ENCODE data around the gene MYO5B. TPM values are rescaled to one million over a fixed set of nuclear protein-coding genes. Genes with fewer than 3 reads are reported as not detected.

MYO5B gene
- total and polyA plus RNA-seq, 9 of the 15 experiments (the other 6 are each of a cell fraction or from before 2014, with no cell fraction given), result 0.07 to 0.42 (median 0.28) TPM

DNA sequence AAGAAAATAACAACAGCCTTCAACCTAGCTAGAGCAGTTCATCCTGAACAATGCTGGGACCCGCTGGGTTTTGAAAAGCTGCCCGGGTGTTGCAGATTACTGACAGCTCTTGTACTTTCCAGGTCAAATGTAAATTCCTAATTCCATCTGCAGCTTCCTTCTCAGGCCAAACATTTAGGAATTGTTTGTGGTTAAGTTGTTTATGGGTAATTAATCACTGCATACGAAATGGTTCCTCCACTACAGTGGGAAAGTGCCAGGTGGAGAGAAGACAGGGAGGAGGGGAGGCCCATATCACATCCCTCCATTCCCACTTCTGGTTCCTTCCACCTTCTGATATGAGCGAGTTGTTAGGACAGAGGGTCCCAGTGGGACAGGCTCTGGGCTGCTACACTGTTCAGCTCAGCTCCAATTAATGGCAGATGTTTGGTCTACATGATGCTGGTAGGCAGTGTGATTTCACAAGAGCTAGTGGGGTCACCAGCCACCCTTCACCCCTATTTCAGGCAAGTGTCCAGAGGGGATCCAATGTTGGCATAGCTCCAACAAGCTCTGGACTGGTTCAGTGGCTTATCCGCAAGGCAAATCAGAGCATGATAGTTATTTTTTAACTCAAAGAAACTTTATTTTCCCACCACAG, 268.7 kb downstream of the MYO5B start:
- Histone ChIP-seq H3K4me1 (replicated peaks in 1 of 2; ENCODE audit: control insufficient read depth in 2 of 2, insufficient read depth in 2 of 2, low read length in 2 of 2) (no peaks in the 10 kb centered on the region), H3K36me3 (ENCODE audit: control insufficient read depth, insufficient read depth, low read length) (no peaks in the 10 kb centered on the region), H3K27me3 (ENCODE audit: control insufficient read depth in 2 of 2, insufficient read depth in 2 of 2, low read length in 2 of 2) (peaks cover 0 to 9% of the 10 kb centered on the region in 2 experiments; a peak in 2 of 5 replicates), H2AFZ (ENCODE audit: low read depth, low read length) (no peak overlapping the region), H3K27ac (ENCODE audit: extremely low read depth, low read depth, low read length) (no peak overlapping the region), H3K9ac (ENCODE audit: insufficient read depth in 1 of 2, low read depth in 2 of 2, low read length in 2 of 2) (no peak overlapping the region), H3K4me3 (no peak overlapping the region), H3K9me1 (ENCODE audit: control insufficient read depth, insufficient read depth, low read length) (no peaks in the 10 kb centered on the region), H4K20me1 (replicated peaks; ENCODE audit: control insufficient read depth, insufficient read depth, low read length) (0 out of 2 replicates have a peak, but pooled peaks cover 4% of the 10 kb centered on the region), H3K9me3 (replicated peaks; ENCODE audit: control insufficient read depth, insufficient read depth, low read depth, low read length) (no peaks in the 10 kb centered on the region), H3K79me2 (ENCODE audit: control insufficient read depth, insufficient read depth, low read length) (no peaks in the 10 kb centered on the region), H3K4me2 (ENCODE audit: insufficient read depth, low read length) (no peak overlapping the region)
- 0% methylated on average over 4 of the region's 5 CpGs for WGBS (ENCODE audit: insufficient coverage, low coverage, missing lambda C conversion rate)
- DNase-seq (ENCODE audit: extremely low read depth in 1 of 4, low spot score in 3 of 4) (no peak), ATAC-seq (no peak), FAIRE-seq (no peak)
- in situ Hi-C loops (cut with MboI) (no loop called here), intact Hi-C loops (cut with micrococcal nuclease) (no loop called here)
- ChIA-PET POLR2A (interaction anchor here (0.6 kb wide), 1 partner anchor 65 kb away, joined by 3 read pairs; no protein-coding TSS in a partner anchor), CTCF (ENCODE audit: low intra/inter-chr PET ratio) (no interaction called here)
- 0 out of 2 replicates have a peak, but pooled peaks have one; percentile 11 for TF ChIP-seq NFIC (IDR thresholded peaks at IDR 0.05)
- TF ChIP-seq ZNF143 (CRISPR knock-in tag; IDR thresholded peaks at IDR 0.05), result no peak
- BruUV-seq (replicated peaks), result no TSS peak

DNA sequence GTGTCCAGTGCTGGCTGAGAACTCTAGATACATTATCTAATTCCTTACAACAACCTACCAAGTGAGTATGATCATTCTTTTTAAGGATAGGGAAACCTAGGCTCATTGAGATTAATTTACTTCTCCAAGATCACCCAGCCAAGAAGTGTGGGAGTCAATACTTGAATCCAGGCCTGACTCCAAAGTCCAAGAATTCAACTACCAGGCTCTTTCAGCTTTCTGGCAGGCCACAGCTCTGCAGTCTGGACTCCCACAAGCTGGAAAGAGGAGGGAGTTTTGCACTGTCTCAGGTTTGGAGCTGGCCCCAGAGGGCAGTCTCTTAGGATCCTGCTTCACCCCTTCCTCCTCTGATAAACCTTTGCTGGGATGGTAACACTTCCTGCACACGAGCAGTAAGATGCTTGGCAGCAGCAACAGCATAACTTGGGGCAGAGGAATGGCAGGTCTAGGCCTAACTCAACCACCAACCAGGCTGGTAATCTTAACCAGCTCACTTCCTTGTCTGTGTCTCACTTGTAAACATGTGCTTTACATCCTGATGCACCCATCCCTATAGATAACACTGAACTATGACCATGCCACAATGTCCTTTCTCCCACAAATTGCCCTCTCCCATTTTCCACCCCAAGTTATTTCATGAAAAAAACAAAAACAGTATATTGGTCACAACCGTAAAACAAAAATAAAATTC, 270.5 kb downstream of the MYO5B start:
- Histone ChIP-seq H3K9me3 (replicated peaks; ENCODE audit: control insufficient read depth, insufficient read depth, low read depth, low read length) (no peaks in the 10 kb centered on the region), H3K36me3 (ENCODE audit: control insufficient read depth, insufficient read depth, low read length) (no peaks in the 10 kb centered on the region), H3K4me3 (no peak overlapping the region), H3K79me2 (ENCODE audit: control insufficient read depth, insufficient read depth, low read length) (no peaks in the 10 kb centered on the region), H3K9me1 (ENCODE audit: control insufficient read depth, insufficient read depth, low read length) (no peaks in the 10 kb centered on the region), H4K20me1 (replicated peaks; ENCODE audit: control insufficient read depth, insufficient read depth, low read length) (0 out of 2 replicates have a peak, but pooled peaks cover 4% of the 10 kb centered on the region), H3K27me3 (ENCODE audit: control insufficient read depth in 2 of 2, insufficient read depth in 2 of 2, low read length in 2 of 2) (peaks cover 0 to 9% of the 10 kb centered on the region in 2 experiments; a peak in 2 of 5 replicates), H2AFZ (ENCODE audit: low read depth, low read length) (no peak overlapping the region), H3K4me2 (ENCODE audit: insufficient read depth, low read length) (no peak overlapping the region), H3K9ac (ENCODE audit: insufficient read depth in 1 of 2, low read depth in 2 of 2, low read length in 2 of 2) (no peak overlapping the region), H3K4me1 (replicated peaks in 1 of 2; ENCODE audit: control insufficient read depth in 2 of 2, insufficient read depth in 2 of 2, low read length in 2 of 2) (no peaks in the 10 kb centered on the region), H3K27ac (ENCODE audit: extremely low read depth, low read depth, low read length) (no peak overlapping the region)
- FAIRE-seq, result no peak
- ChIA-PET CTCF (ENCODE audit: low intra/inter-chr PET ratio) (no interaction called here), POLR2A (no interaction called here)
- 0% methylated on average over 2 of the region's 2 CpGs for WGBS (ENCODE audit: insufficient coverage, low coverage, missing lambda C conversion rate)
- DNase-seq (ENCODE audit: extremely low read depth in 1 of 4, low spot score in 3 of 4), result no peak
- BruUV-seq (replicated peaks), result no TSS peak
- intact Hi-C loops (cut with micrococcal nuclease) (no loop called here), in situ Hi-C loops (cut with MboI) (no loop called here)
- ATAC-seq, result no peak
- no peak for TF ChIP-seq ZNF431 (CRISPR knock-in tag; IDR thresholded peaks at IDR 0.05)
- no peak for TF ChIP-seq PHF20 (IDR thresholded peaks at IDR 0.05; ENCODE audit: partially characterized antibody)
- TF ChIP-seq HNRNPL (IDR thresholded peaks at IDR 0.05; ENCODE audit: low read depth, low read length), result no peak
- TF ChIP-seq ZNF436 (CRISPR knock-in tag; IDR thresholded peaks at IDR 0.05), result no peak
- no peak for TF ChIP-seq ZZZ3 (IDR thresholded peaks at IDR 0.05)
- TF ChIP-seq TCF7 (IDR thresholded peaks at IDR 0.05; ENCODE audit: borderline replicate concordance), result no peak
- no peak for TF ChIP-seq NEUROD1 (IDR thresholded peaks at IDR 0.05; ENCODE audit: borderline replicate concordance, low read depth, low read length, partially characterized antibody)
- no peak for TF ChIP-seq SMAD2 (IDR thresholded peaks at IDR 0.05; ENCODE audit: low read depth, low read length)
- TF ChIP-seq PYGO2 (tag; IDR thresholded peaks at IDR 0.05), result no peak
- no peak for TF ChIP-seq SLC30A9 (CRISPR knock-in tag; IDR thresholded peaks at IDR 0.05)
- TF ChIP-seq, protein P1, sequence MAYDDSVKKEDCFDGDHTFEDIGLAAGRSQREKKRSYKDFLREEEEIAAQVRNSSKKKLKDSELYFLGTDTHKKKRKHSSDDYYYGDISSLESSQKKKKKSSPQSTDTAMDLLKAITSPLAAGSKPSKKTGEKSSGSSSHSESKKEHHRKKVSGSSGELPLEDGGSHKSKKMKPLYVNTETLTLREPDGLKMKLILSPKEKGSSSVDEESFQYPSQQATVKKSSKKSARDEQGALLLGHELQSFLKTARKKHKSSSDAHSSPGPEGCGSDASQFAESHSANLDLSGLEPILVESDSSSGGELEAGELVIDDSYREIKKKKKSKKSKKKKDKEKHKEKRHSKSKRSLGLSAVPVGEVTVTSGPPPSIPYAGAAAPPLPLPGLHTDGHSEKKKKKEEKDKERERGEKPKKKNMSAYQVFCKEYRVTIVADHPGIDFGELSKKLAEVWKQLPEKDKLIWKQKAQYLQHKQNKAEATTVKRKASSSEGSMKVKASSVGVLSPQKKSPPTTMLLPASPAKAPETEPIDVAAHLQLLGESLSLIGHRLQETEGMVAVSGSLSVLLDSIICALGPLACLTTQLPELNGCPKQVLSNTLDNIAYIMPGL (CRISPR knock-in tag; IDR thresholded peaks at IDR 0.05), result no peak
- no peak for TF ChIP-seq MCM5 (IDR thresholded peaks at IDR 0.05; ENCODE audit: low read depth)
- TF ChIP-seq ZNF165 (CRISPR knock-in tag; IDR thresholded peaks at IDR 0.05; ENCODE audit: borderline replicate concordance), result no peak
